B cell (primary cell): ENCODE results near the gene PRKN. TPM values are rescaled to one million over a fixed set of nuclear protein-coding genes. Genes with fewer than 3 reads are reported as not detected.

Experiments
- ATAC-seq: fragments of 200-7000 bp; cut with Tn5 transposase; one replicate; pipeline ENCODE4 v1.10.0; 2021; ENCODE audit warnings: low read depth, mild to moderate bottlenecking, moderate number of reproducible peaks, moderate library complexity
- CTCF ChIA-PET: fragments of 350-600 bp; sonication (Branson Sonifier 250); formaldehyde crosslinking; loops from one replicate; lab custom pipeline; 2021; ENCODE audit warnings: antibody characterized with exemption, inconsistent platforms; lab: Charles Lee
- POLR2A ChIA-PET: fragments of 350-600 bp; sonication (Branson Sonifier 250); formaldehyde crosslinking; loops from one replicate; lab custom pipeline; 2021; ENCODE audit warnings: antibody characterized with exemption; lab: Charles Lee
- DNase-seq: peaks from one replicate; pipeline ENCODE4 v3.0.0; 2013
- H2AFZ ChIP-seq: 2 replicates; pipeline ENCODE4 v1.6.1; 2012; ENCODE audit warnings: mild to moderate bottlenecking, low read depth, low read length; ENCODE audit not compliant: insufficient read depth, poor library complexity, severe bottlenecking
- H3K27ac ChIP-seq, 2 donors: 1 replicate in 1 of 2; 2 replicates in 1 of 2; pipeline ENCODE4 v1.5.1; 2012 to 2013; ENCODE audit warnings: low read length in 2 of 2, mild to moderate bottlenecking in 2 of 2, moderate library complexity in 1 of 2
- H3K27me3 ChIP-seq, 4 experiments: fragments of 200-600 bp in 1 of 4; sonication (generic) in 1 of 4; replicated peaks in 1 of 4; 1 replicate in 2 of 4; 2 replicates in 2 of 4; pipeline versions ENCODE4 v1.6.1 to v1.7.0; 2013 to 2016; ENCODE audit warnings: low read length in 3 of 4, mild to moderate bottlenecking in 2 of 4, mixed read lengths in 1 of 4, moderate library complexity in 1 of 4; ENCODE audit not compliant: insufficient read depth in 4 of 4, control insufficient read depth in 3 of 4; ENCODE audit errors: control extremely low read depth in 1 of 4
- H3K36me3 ChIP-seq, 2 experiments: replicated peaks in 1 of 2; 1 replicate in 1 of 2; 2 replicates in 1 of 2; pipeline versions ENCODE4 v1.6.1 to v1.7.1; 2013; ENCODE audit warnings: low read length in 1 of 2; ENCODE audit not compliant: insufficient read depth in 2 of 2, control insufficient read depth in 1 of 2; ENCODE audit errors: control extremely low read depth in 1 of 2, extremely low read depth in 1 of 2
- H3K4me1 ChIP-seq, 2 donors: fragments of 200-600 bp in 1 of 2; sonication (generic) in 1 of 2; 1 replicate in 1 of 2; 2 replicates in 1 of 2; pipeline versions ENCODE4 v1.5.1 to v1.6.1; 2013 to 2017; ENCODE audit warnings: low read length in 2 of 2; ENCODE audit not compliant: control insufficient read depth in 2 of 2, insufficient read depth in 2 of 2
- H3K4me2 ChIP-seq: replicated peaks from 2 replicates; pipeline ENCODE3; 2012; ENCODE audit warnings: mild to moderate bottlenecking, low read depth, low read length; ENCODE audit not compliant: poor library complexity, severe bottlenecking
- H3K4me3 ChIP-seq, 5 experiments: fragments of 200-600 bp in 1 of 5; sonication (generic) in 1 of 5; 1 replicate in 3 of 5; 2 replicates in 2 of 5; pipeline versions ENCODE4 v1.5.1 to v1.7.0; 2011 to 2016; ENCODE audit warnings: low read length in 4 of 5, mild to moderate bottlenecking in 4 of 5, low read depth in 2 of 5, control low read depth in 1 of 5, moderate library complexity in 1 of 5; ENCODE audit not compliant: insufficient read depth in 1 of 5; ENCODE audit errors: control extremely low read depth in 1 of 5, extremely low read depth in 1 of 5
- H3K79me2 ChIP-seq: fragments of 200-600 bp; sonication (generic); one replicate; pipeline ENCODE4 v1.6.0; 2016; ENCODE audit warnings: low read length; ENCODE audit not compliant: control insufficient read depth, insufficient read depth
- H3K9ac ChIP-seq: fragments of 200-600 bp; sonication (generic); 2 replicates; pipeline ENCODE4 v1.6.1; 2017; ENCODE audit warnings: mild to moderate bottlenecking, low read length, moderate library complexity
- H3K9me3 ChIP-seq, 3 donors: one replicate each; pipeline versions ENCODE4 v1.6.1 to v1.7.1; 2013; ENCODE audit warnings: low read length in 2 of 3; ENCODE audit not compliant: control insufficient read depth in 2 of 3, insufficient read depth in 1 of 3; ENCODE audit errors: control extremely low read depth in 1 of 3
- H4K20me1 ChIP-seq: 2 replicates; pipeline ENCODE4 v1.6.0; 2012; ENCODE audit warnings: mild to moderate bottlenecking, low read length; ENCODE audit not compliant: insufficient read depth, control insufficient read depth, poor library complexity, severe bottlenecking
- H3K27ac Mint-ChIP-seq: one replicate; pipeline ENCODE4 v1.8.0; 2021; ENCODE audit warnings: mixed read lengths
- H3K27me3 Mint-ChIP-seq: one replicate; pipeline ENCODE4 v1.8.0; 2021; ENCODE audit warnings: mixed read lengths
- H3K4me1 Mint-ChIP-seq: one replicate; pipeline ENCODE4 v1.8.0; 2021; ENCODE audit warnings: mixed read lengths
- H3K4me3 Mint-ChIP-seq: one replicate; pipeline ENCODE4 v1.8.0; 2021; ENCODE audit warnings: mixed read lengths
- H3K9me3 Mint-ChIP-seq: one replicate; pipeline ENCODE4 v1.8.0; 2022; ENCODE audit warnings: mixed read lengths; ENCODE audit not compliant: insufficient read depth
- CTCF ChIP-seq: fragments of 200-600 bp; IDR thresholded peaks from one replicate; pipeline ENCODE4 v1.8.0; 2022; ENCODE audit warnings: antibody characterized with exemption, mild to moderate bottlenecking
- EZH2 ChIP-seq: IDR thresholded peaks from 2 replicates; pipeline ENCODE4 v1.6.1; 2012; ENCODE audit warnings: borderline replicate concordance, low read depth, mild to moderate bottlenecking, moderate library complexity, low read length; ENCODE audit not compliant: insufficient read depth, poor library complexity, severe bottlenecking
- WGBS: methylation state at CpG from one replicate; pipeline ENCODE4 v1.1.5; 2013; ENCODE audit warnings: missing lambda C conversion rate; ENCODE audit not compliant: insufficient coverage; 5-methylcytosine and 5-hydroxymethylcytosine counted together
- intact Hi-C: fragments of 100-400 bp; cut with micrococcal nuclease; formaldehyde crosslinking; loops from one replicate; pipeline ENCODE4 v1.10.0; 2022
- polyA plus RNA-seq: library from polyadenylated mRNA; depleted of rRNA; stranded (reverse); fragments of >200 nt; gene quantifications from 2 replicates; pipeline ENCODE4 v1.2.3, GENCODE V29; 2012
- total RNA-seq, 2 donors: library from RNA; stranded (reverse); fragments of 120-200 nt in 1 of 2; gene quantifications; 1 replicate in 1 of 2; 2 replicates in 1 of 2; pipeline versions ENCODE4 v1.2.3 to v1.2.4, GENCODE V29; 2013 to 2022

PRKN gene
- total and polyA plus RNA-seq, 2 donors (not counting 1 experiment from before 2014, with no cell fraction given) = 1.6 to 6.2 TPM

GRCh38 chr6:162267641-162268040, 459.9 kb downstream of the PRKN start:
- no CpG with 5 or more reads among the region's 2 CpGs for WGBS
- no peak overlapping the region for H2AFZ ChIP-seq
- intact Hi-C loops = no loop called here

GRCh38 chr6:162267126-162267525, 460.4 kb downstream of the PRKN start:
- Histone ChIP-seq H4K20me1 (no peaks in the 10 kb centered on the region), H3K9ac (no peak overlapping the region), H3K79me2 (no peaks in the 10 kb centered on the region), H3K9me3 (peaks cover 0 to 7% (median 0%) of the 10 kb centered on the region in 3 donors), H3K27ac (no peak overlapping the region), H3K4me1 (no peaks in the 10 kb centered on the region), H3K4me3 (no peak overlapping the region), H3K27me3 (no peaks in the 10 kb centered on the region), H3K4me2 (no peak overlapping the region), H2AFZ (no peak overlapping the region), H3K36me3 (no peaks in the 10 kb centered on the region)
- ATAC-seq (no peak), DNase-seq (no peak)
- no peak overlapping the region for H3K4me3 Mint-ChIP-seq
- H3K27me3 Mint-ChIP-seq = no peaks in the 10 kb centered on the region
- H3K27ac Mint-ChIP-seq = no peak overlapping the region
- TF ChIP-seq CTCF (no peak), EZH2 (no peak)
- H3K4me1 Mint-ChIP-seq = no peaks in the 10 kb centered on the region
- H3K9me3 Mint-ChIP-seq = peaks cover 2% of the 10 kb centered on the region
- WGBS = 88% methylated on average over 1 of the region's 4 CpGs
- POLR2A ChIA-PET = no interaction called here
- CTCF ChIA-PET = no interaction called here
- intact Hi-C loops = no loop called here

More at GRCh38 chr6:162267641-162268040, 459.9 kb downstream of the PRKN start:
- no peaks in the 10 kb centered on the region for H3K27me3 ChIP-seq
- H3K4me3 Mint-ChIP-seq = no peak overlapping the region
- no peak overlapping the region for H3K9ac ChIP-seq
- no peaks in the 10 kb centered on the region for H3K4me1 ChIP-seq
- peaks cover 0 to 8% (median 0%) of the 10 kb centered on the region in 3 donors for H3K9me3 ChIP-seq
- no peaks in the 10 kb centered on the region for H4K20me1 ChIP-seq
- DNase-seq = no peak
- H3K4me1 Mint-ChIP-seq = no peaks in the 10 kb centered on the region
- H3K27ac Mint-ChIP-seq = no peak overlapping the region
- ATAC-seq = no peak
- ChIA-PET CTCF (no interaction called here), POLR2A (no interaction called here)
- no peaks in the 10 kb centered on the region for H3K27me3 Mint-ChIP-seq
- no peaks in the 10 kb centered on the region for H3K79me2 ChIP-seq
- peaks cover 2% of the 10 kb centered on the region for H3K9me3 Mint-ChIP-seq
- no peak overlapping the region for H3K4me2 ChIP-seq
- no peaks in the 10 kb centered on the region for H3K36me3 ChIP-seq
- TF ChIP-seq CTCF (no peak), EZH2 (no peak)
- H3K27ac ChIP-seq = no peak overlapping the region
- H3K4me3 ChIP-seq = no peak overlapping the region
